PC-3 (cell line): Measurements from ENCODE around the gene TANK.

Experiments
- CTCF ChIP-seq: fragments of 300-600 bp; sonication (generic); conservative IDR thresholded peaks from 2 replicates; pipeline ENCODE4 v1.5.1; 2017; ENCODE audit warnings: antibody characterized with exemption, low read depth, mild to moderate bottlenecking, low read length
- EZH2phosphoT487 ChIP-seq: fragments of 300-600 bp; sonication (generic); IDR thresholded peaks from 2 replicates; pipeline ENCODE4 v1.6.1; 2018; ENCODE audit warnings: mild to moderate bottlenecking, antibody characterized with exemption, low read length, borderline replicate concordance

- TF ChIP-seq CTCF = no peak
- no peak for TF ChIP-seq EZH2phosphoT487
Measured at GRCh38 chr2:161239326-161240109, 79.3 kb downstream of the TANK start.
